H1 (cell line): ENCODE results near the gene PDHX. TPM values are rescaled to one million over a fixed set of nuclear protein-coding genes. Genes with fewer than 3 reads are reported as not detected.

ENCODE experiments used
- CTCF ChIA-PET: fragments of 300-600 bp; sonication (Branson Sonifier 250); formaldehyde crosslinking; loops from one replicate; lab custom pipeline; 2021; ENCODE audit not compliant: partially characterized antibody; lab: Charles Lee
- POLR2A ChIA-PET: fragments of 300-600 bp; sonication (Branson Sonifier 250); formaldehyde crosslinking; loops from one replicate; lab custom pipeline; 2021; ENCODE audit warnings: inconsistent platforms; ENCODE audit not compliant: partially characterized antibody; lab: Charles Lee
- DNase-seq, 2 experiments: peaks; one replicate each; pipeline versions ENCODE4 v3.0.0 to v3.0.0-alpha.2; 2010 to 2022; ENCODE audit warnings: low spot score in 2 of 2, low read depth in 1 of 2, mixed read lengths in 1 of 2
- FAIRE-seq: peaks from 2 replicates; lab custom pipeline; 2011; peaks lifted over from hg19 to GRCh38; lab: Jason Lieb, UNC
- H2AFZ ChIP-seq: 2 replicates; pipeline ENCODE4 v1.8.1; 2012; ENCODE audit warnings: low read length, inconsistent platforms
- H2AK5ac ChIP-seq: 2 replicates; pipeline ENCODE4 v1.6.1; 2013; ENCODE audit warnings: low read depth, low read length
- H2BK120ac ChIP-seq: replicated peaks from 2 replicates; pipeline ENCODE3; 2013; ENCODE audit warnings: low read depth, low read length, inconsistent platforms
- H2BK12ac ChIP-seq: 2 replicates; pipeline ENCODE4 v1.6.1; 2013; ENCODE audit warnings: low read depth, low read length
- H2BK15ac ChIP-seq: 2 replicates; pipeline ENCODE4 v1.6.1; 2013; ENCODE audit warnings: low read length
- H2BK20ac ChIP-seq: 2 replicates; pipeline ENCODE4 v1.6.1; 2013; ENCODE audit warnings: low read length
- H2BK5ac ChIP-seq: 2 replicates; pipeline ENCODE4 v1.6.1; 2013; ENCODE audit warnings: low read depth, low read length
- H3K14ac ChIP-seq: 2 replicates; pipeline ENCODE4 v1.6.1; 2013; ENCODE audit warnings: inconsistent platforms; ENCODE audit not compliant: insufficient read length
- H3K18ac ChIP-seq: 2 replicates; pipeline ENCODE4 v1.6.1; 2013; ENCODE audit warnings: low read length; ENCODE audit errors: extremely low read depth
- H3K23ac ChIP-seq: 2 replicates; pipeline ENCODE4 v1.6.1; 2013; ENCODE audit warnings: inconsistent platforms; ENCODE audit not compliant: insufficient read length
- H3K23me2 ChIP-seq: 2 replicates; pipeline ENCODE4 v1.6.1; 2013; ENCODE audit warnings: low read depth, low read length
- H3K27ac ChIP-seq: 2 replicates; pipeline ENCODE4 v1.6.1; 2011; ENCODE audit warnings: low read depth, low read length, inconsistent platforms
- H3K27me3 ChIP-seq, 4 experiments: replicated peaks in 1 of 4; 1 replicate in 1 of 4; 2 replicates in 3 of 4; pipeline versions ENCODE4 v1.6.1 to v1.8.1; 2011 to 2013; ENCODE audit warnings: low read length in 3 of 4, mild to moderate bottlenecking in 3 of 4, inconsistent platforms in 2 of 4, mixed read lengths in 2 of 4, moderate library complexity in 1 of 4; ENCODE audit not compliant: control insufficient read depth in 3 of 4, insufficient read depth in 3 of 4; ENCODE audit errors: extremely low read depth in 1 of 4
- H3K36me3 ChIP-seq, 4 experiments: 2 replicates each; pipeline versions ENCODE4 v1.6.1 to v1.8.1; 2011 to 2013; ENCODE audit warnings: mild to moderate bottlenecking in 4 of 4, low read length in 3 of 4, moderate library complexity in 2 of 4, control low read depth in 1 of 4, inconsistent platforms in 1 of 4; ENCODE audit not compliant: insufficient read depth in 4 of 4, control insufficient read depth in 2 of 4
- H3K4ac ChIP-seq: replicated peaks from 2 replicates; pipeline ENCODE3; 2013; ENCODE audit warnings: low read length, low read depth, mixed read lengths, inconsistent platforms; ENCODE audit not compliant: insufficient read length
- H3K4me1 ChIP-seq, 4 experiments: replicated peaks in 1 of 4; 1 replicate in 1 of 4; 2 replicates in 3 of 4; pipeline versions ENCODE4 v1.6.1 to v1.8.1; 2011 to 2013; ENCODE audit warnings: low read length in 3 of 4, inconsistent platforms in 2 of 4, mixed read lengths in 1 of 4; ENCODE audit not compliant: insufficient read depth in 4 of 4, control insufficient read depth in 3 of 4
- H3K4me2 ChIP-seq, 2 experiments: 2 replicates each; pipeline versions ENCODE4 v1.6.1 to v1.8.1; 2011 to 2013; ENCODE audit warnings: low read depth in 2 of 2, low read length in 2 of 2, control low read depth in 1 of 2, inconsistent platforms in 1 of 2, mild to moderate bottlenecking in 1 of 2; ENCODE audit not compliant: insufficient read depth in 1 of 2
- H3K4me3 ChIP-seq, 4 experiments: fragments of 200-600, 300-600 bp in 1 of 4; sonication (generic), shearing (Covaris generic), sonication (Bioruptor Twin) in 1 of 4; 2 replicates each; pipeline versions ENCODE4 v1.5.1 to v1.8.1; 2011 to 2016; ENCODE audit warnings: low read length in 4 of 4, low read depth in 3 of 4, control low read depth in 2 of 4, inconsistent platforms in 2 of 4, mild to moderate bottlenecking in 2 of 4, mixed read lengths in 1 of 4, moderate library complexity in 1 of 4; ENCODE audit not compliant: insufficient read depth in 2 of 4; ENCODE audit errors: extremely low read depth in 1 of 4
- H3K56ac ChIP-seq: replicated peaks from 2 replicates; pipeline ENCODE3; 2013; ENCODE audit warnings: low read depth, mild to moderate bottlenecking, mixed read lengths, low read length, inconsistent platforms; ENCODE audit not compliant: insufficient read length
- H3K79me1 ChIP-seq: 2 replicates; pipeline ENCODE4 v1.6.1; 2013; ENCODE audit warnings: low read depth, low read length, control low read depth
- H3K79me2 ChIP-seq, 2 experiments: 2 replicates each; pipeline versions ENCODE4 v1.6.1 to v1.8.1; 2012 to 2013; ENCODE audit warnings: low read length in 2 of 2, mild to moderate bottlenecking in 2 of 2, inconsistent platforms in 1 of 2; ENCODE audit not compliant: insufficient read depth in 2 of 2, control insufficient read depth in 1 of 2
- H3K9ac ChIP-seq, 4 experiments: replicated peaks in 1 of 4; 1 replicate in 1 of 4; 2 replicates in 3 of 4; pipeline versions ENCODE4 v1.6.1 to v1.8.1; 2011 to 2013; ENCODE audit warnings: low read depth in 3 of 4, low read length in 3 of 4, control low read depth in 2 of 4, mild to moderate bottlenecking in 2 of 4, moderate library complexity in 2 of 4, inconsistent platforms in 1 of 4; ENCODE audit errors: extremely low read depth in 1 of 4
- H3K9me3 ChIP-seq, 2 experiments: 2 replicates each; pipeline versions ENCODE4 v1.6.1 to v1.8.1; 2012 to 2013; ENCODE audit warnings: mild to moderate bottlenecking in 2 of 2, moderate library complexity in 2 of 2, control low read depth in 1 of 2, inconsistent platforms in 1 of 2, low read depth in 1 of 2, low read length in 1 of 2, mixed read lengths in 1 of 2; ENCODE audit not compliant: insufficient read depth in 2 of 2
- H4K20me1 ChIP-seq, 2 experiments: replicated peaks in 1 of 2; 2 replicates each; pipeline versions ENCODE3 to v1.8.1; 2011 to 2013; ENCODE audit warnings: inconsistent platforms in 2 of 2, low read length in 2 of 2, mild to moderate bottlenecking in 1 of 2; ENCODE audit not compliant: insufficient read depth in 2 of 2, control insufficient read depth in 1 of 2
- H4K5ac ChIP-seq: 2 replicates; pipeline ENCODE4 v1.6.1; 2013; ENCODE audit warnings: low read length, low read depth, mixed read lengths, inconsistent platforms; ENCODE audit not compliant: insufficient read length
- H4K8ac ChIP-seq: 2 replicates; pipeline ENCODE4 v1.8.0; 2013; ENCODE audit warnings: mild to moderate bottlenecking, moderate library complexity, low read length, inconsistent platforms; ENCODE audit not compliant: insufficient read depth; ENCODE audit errors: extremely low read depth
- H4K91ac ChIP-seq: replicated peaks from 2 replicates; pipeline ENCODE3; 2013; ENCODE audit warnings: low read length, mixed read lengths, inconsistent platforms; ENCODE audit not compliant: insufficient read length
- ATF2 ChIP-seq: IDR thresholded peaks from 2 replicates; pipeline ENCODE4 v1.6.1; 2012; ENCODE audit warnings: low read length, inconsistent platforms
- CHD2 ChIP-seq: IDR thresholded peaks from 2 replicates; pipeline ENCODE4 v1.6.1; 2012; ENCODE audit warnings: low read length, improper control_type of control experiment
- GABPA ChIP-seq: IDR thresholded peaks from 2 replicates; pipeline ENCODE4 v1.6.1; 2011; ENCODE audit warnings: mild to moderate bottlenecking, low read length, moderate library complexity, borderline replicate concordance; ENCODE audit not compliant: insufficient read depth
- KDM4A ChIP-seq: IDR thresholded peaks from one replicate; pipeline ENCODE4 v1.7.1; 2012; ENCODE audit warnings: low read depth, mild to moderate bottlenecking, moderate library complexity, low read length, inconsistent platforms; ENCODE audit not compliant: severe bottlenecking
- MAFK ChIP-seq: IDR thresholded peaks from 2 replicates; pipeline ENCODE4 v1.6.1; 2012; ENCODE audit warnings: low read depth, mild to moderate bottlenecking, improper control_type of control experiment, low read length
- MAX ChIP-seq: IDR thresholded peaks from 2 replicates; pipeline ENCODE4 v1.6.1; 2012; ENCODE audit warnings: inconsistent platforms
- RAD21 ChIP-seq, 2 experiments: IDR thresholded peaks in 1 of 2; conservative IDR thresholded peaks in 1 of 2; 2 replicates each; pipeline ENCODE4 v1.6.1; 2011; ENCODE audit warnings: low read depth in 2 of 2, low read length in 2 of 2, improper control_type of control experiment in 1 of 2, inconsistent platforms in 1 of 2, mild to moderate bottlenecking in 1 of 2, moderate library complexity in 1 of 2
- SIX5 ChIP-seq: IDR thresholded peaks from 2 replicates; pipeline ENCODE4 v1.6.1; 2011; ENCODE audit warnings: mild to moderate bottlenecking, low read depth, low read length
- TBP ChIP-seq: IDR thresholded peaks from 2 replicates; pipeline ENCODE4 v1.6.1; 2011; ENCODE audit warnings: low read depth, low read length, improper control_type of control experiment
- WGBS, 2 experiments: shearing (Covaris generic) in 1 of 2; methylation state at CpG; one replicate each; pipeline versions ENCODE4 v1.1.6 to v1.1.7; 2013 to 2015; ENCODE audit warnings: low lambda C conversion rate in 2 of 2, mixed read lengths in 2 of 2, inconsistent platforms in 1 of 2, low coverage in 1 of 2, missing lambda C conversion rate in 1 of 2; ENCODE audit not compliant: insufficient replicate concordance in 2 of 2, insufficient coverage in 1 of 2, insufficient read length in 1 of 2; ENCODE audit errors: extremely low coverage in 1 of 2, missing lambda C conversion rate in 1 of 2; 5-methylcytosine and 5-hydroxymethylcytosine counted together
- polyA plus RNA-seq, 7 experiments: library from polyadenylated mRNA; depleted of rRNA in 3 of 7; stranded (reverse) in 5 of 7; unstranded in 2 of 7; fragments of >200 nt in 5 of 7; fragments of 200-250 nt in 2 of 7; gene quantifications; 1 replicate in 5 of 7; 2 replicates in 1 of 7; 4 replicates in 1 of 7; pipeline versions ENCODE4 v1.2.1 to v1.2.3, GENCODE V29; 2011 to 2013; ENCODE audit warnings: missing spikeins in 2 of 7, mixed read lengths in 2 of 7
- total RNA-seq: library from RNA; stranded (reverse); fragmentation: NEBNext Ultra II Directional; extraction: Animal tissue kit (Norgen Biotek cat#: 25700); gene quantifications from 2 replicates; pipeline ENCODE4 v1.2.1, GENCODE V29; 2021

Gene PDHX
- total and polyA plus RNA-seq, 2 of the 8 experiments (the other 6 are each of a cell fraction or from before 2014, with no cell fraction given), result 12.4 to 51.9 TPM

DNA sequence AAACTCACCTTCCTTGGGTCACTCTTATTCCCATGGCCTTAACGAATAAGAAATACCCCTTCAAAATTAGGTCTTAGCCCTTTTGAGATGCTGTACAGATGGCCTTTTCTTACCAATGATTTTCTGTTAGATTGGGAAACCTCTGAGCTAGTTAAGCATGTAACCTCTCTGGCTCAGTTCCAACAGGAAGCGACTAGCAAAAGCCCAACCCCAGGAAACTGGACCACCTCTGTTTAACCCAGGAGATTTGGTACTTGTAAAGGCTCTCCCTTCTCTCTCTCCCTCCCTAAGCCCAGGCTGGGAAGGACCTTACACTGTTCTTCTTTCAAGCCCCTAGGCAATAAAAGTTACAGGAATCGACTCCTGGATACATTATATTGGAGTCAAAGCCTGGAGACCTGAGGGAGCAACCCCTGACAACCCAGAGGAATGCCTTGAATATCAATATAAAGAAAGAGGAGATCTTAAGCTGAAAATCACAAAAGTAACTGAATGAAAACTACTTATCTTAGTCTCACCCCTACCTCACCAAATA, 11.9 kb upstream of the PDHX start:
- Histone ChIP-seq H3K9ac (no peak overlapping the region), H2BK120ac (no peak overlapping the region), H2BK15ac (no peak overlapping the region), H4K20me1 (peaks cover 0 to 2% of the 10 kb centered on the region in 2 experiments), H3K4me3 (no peak overlapping the region), H3K9me3 (peaks cover 27 to 29% of the 10 kb centered on the region in 2 experiments), H3K79me2 (peaks cover 0 to 18% of the 10 kb centered on the region in 2 experiments; a peak in 2 of 4 replicates), H3K18ac (no peak overlapping the region), H2AK5ac (no peak overlapping the region), H4K5ac (no peak overlapping the region), H2AFZ (no peak overlapping the region), H2BK20ac (no peak overlapping the region), H3K23ac (no peak overlapping the region), H3K27ac (no peak overlapping the region), H4K8ac (no peak overlapping the region), H2BK12ac (no peak overlapping the region), H3K4ac (no peak overlapping the region), H3K36me3 (peaks cover 0 to 10% (median 0%) of the 10 kb centered on the region in 4 experiments; a peak in 2 of 8 replicates), H3K27me3 (no peaks in the 10 kb centered on the region), H3K14ac (no peak overlapping the region), H3K56ac (no peak overlapping the region), H2BK5ac (no peak overlapping the region), H3K79me1 (peaks cover 3% of the 10 kb centered on the region), H4K91ac (no peak overlapping the region), H3K23me2 (no peaks in the 10 kb centered on the region), H3K4me2 (no peak overlapping the region), H3K4me1 (peaks cover 0 to 5% (median 2%) of the 10 kb centered on the region in 4 experiments; a peak in 3 of 7 replicates)
- TF ChIP-seq KDM4A (no peak), SIX5 (no peak), ATF2 (no peak), GABPA (no peak), MAFK (no peak), CHD2 (no peak), TBP (no peak), RAD21 (IDR thresholded peaks at IDR 0.05 in 1 of 2, conservative IDR thresholded peaks at IDR 0.05 in 1 of 2; ENCODE audit: low read depth in 2 of 2, low read length in 2 of 2) (no peak), MAX (no peak)
- POLR2A ChIA-PET, result interaction anchor here (1.2 kb wide), 1 partner anchor 12 kb away, joined by 5 read pairs; the partner anchor contains the start of genes APIP and PDHX
- CTCF ChIA-PET, result no interaction called here
- no peak for DNase-seq
- 84% methylated on average over 3 of the region's 3 CpGs; no CpG with 5 or more reads in 1 of the 2 experiments for WGBS, 2 experiments
- FAIRE-seq, result no peak
